Measurements from ENCODE around the gene TRPC4.

Gene TRPC4

DNA sequence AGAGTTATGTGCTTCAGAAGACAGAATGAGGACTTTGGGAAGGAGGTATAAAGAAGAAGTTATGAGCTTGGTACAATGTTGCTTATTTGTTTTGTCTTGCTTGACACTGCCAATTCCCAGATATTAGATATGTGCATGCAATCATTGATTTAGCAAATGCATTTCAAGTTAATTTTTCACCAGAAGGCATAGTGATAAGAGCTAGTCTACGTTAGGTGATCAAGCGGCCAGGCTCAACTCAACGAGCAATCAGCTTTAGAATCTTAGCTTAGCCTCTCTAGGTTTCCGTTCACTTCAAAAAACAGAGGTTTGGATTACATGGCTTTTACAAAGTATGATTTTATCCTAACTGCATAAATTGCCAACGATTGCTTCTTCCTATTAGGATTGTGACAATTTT is 189.4 kb downstream of the TRPC4 start:
- H3K27ac ChIP-seq (ENCODE audit: low read length): no peak overlapping the region
- TF ChIP-seq EZH2phosphoT487 (IDR thresholded peaks at IDR 0.05; ENCODE audit: low read length) (no peak), EZH2 (optimal IDR thresholded peaks at IDR 0.05; ENCODE audit: low read depth, low read length) (no peak)
- TF ChIP-seq, protein P1, sequence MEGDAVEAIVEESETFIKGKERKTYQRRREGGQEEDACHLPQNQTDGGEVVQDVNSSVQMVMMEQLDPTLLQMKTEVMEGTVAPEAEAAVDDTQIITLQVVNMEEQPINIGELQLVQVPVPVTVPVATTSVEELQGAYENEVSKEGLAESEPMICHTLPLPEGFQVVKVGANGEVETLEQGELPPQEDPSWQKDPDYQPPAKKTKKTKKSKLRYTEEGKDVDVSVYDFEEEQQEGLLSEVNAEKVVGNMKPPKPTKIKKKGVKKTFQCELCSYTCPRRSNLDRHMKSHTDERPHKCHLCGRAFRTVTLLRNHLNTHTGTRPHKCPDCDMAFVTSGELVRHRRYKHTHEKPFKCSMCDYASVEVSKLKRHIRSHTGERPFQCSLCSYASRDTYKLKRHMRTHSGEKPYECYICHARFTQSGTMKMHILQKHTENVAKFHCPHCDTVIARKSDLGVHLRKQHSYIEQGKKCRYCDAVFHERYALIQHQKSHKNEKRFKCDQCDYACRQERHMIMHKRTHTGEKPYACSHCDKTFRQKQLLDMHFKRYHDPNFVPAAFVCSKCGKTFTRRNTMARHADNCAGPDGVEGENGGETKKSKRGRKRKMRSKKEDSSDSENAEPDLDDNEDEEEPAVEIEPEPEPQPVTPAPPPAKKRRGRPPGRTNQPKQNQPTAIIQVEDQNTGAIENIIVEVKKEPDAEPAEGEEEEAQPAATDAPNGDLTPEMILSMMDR (IDR thresholded peaks at IDR 0.05; ENCODE audit: low read length): no peak
- no peak overlapping the region for H2AFZ ChIP-seq (ENCODE audit: low read length)

DNA sequence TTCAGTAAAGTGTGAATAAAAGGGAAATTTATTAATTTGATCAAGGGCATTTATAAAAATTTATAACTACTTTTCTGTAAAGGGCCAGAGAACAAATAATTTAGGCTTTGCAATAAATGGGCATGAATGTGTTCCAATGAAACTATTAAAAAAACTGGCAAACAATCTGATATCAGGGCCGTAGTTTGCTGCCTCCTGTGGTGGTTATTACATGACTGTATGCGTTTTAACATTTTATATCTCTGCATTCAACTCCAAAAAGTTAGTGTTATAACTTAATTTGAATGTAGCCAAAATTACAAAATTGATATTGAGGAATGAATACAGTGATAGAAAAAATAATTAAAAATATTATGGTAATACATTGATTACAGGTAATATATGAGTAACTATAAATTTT is 190.5 kb downstream of the TRPC4 start:
- Histone ChIP-seq H4K20me1 (ENCODE audit: insufficient read depth, low read length) (no peaks in the 10 kb centered on the region), H3F3A (ENCODE audit: insufficient read depth, low read length) (no peaks in the 10 kb centered on the region), H3K79me2 (ENCODE audit: low read length) (no peaks in the 10 kb centered on the region), H3K36me3 (replicated peaks; ENCODE audit: insufficient read depth, low read length) (no peaks in the 10 kb centered on the region), H3K27me3 (replicated peaks; ENCODE audit: insufficient read depth, low read length) (no peaks in the 10 kb centered on the region), H3K4me1 (ENCODE audit: low read length) (no peaks in the 10 kb centered on the region), H3K9me2 (replicated peaks; ENCODE audit: insufficient read depth, low read length) (no peaks in the 10 kb centered on the region), H3K4me2 (ENCODE audit: low read depth, low read length) (no peak overlapping the region), H3K27ac (ENCODE audit: low read length) (no peak overlapping the region), H2AFZ (ENCODE audit: low read length) (no peak overlapping the region), H3K9ac (ENCODE audit: low read length) (no peak overlapping the region), H3K4me3 (ENCODE audit: low read length) (no peak overlapping the region), H3K9me3 (replicated peaks; ENCODE audit: insufficient read depth, low read length) (no peaks in the 10 kb centered on the region)
- TF ChIP-seq, protein P1 (IDR thresholded peaks at IDR 0.05; ENCODE audit: low read length): no peak
- no peak for TF ChIP-seq EZH2 (optimal IDR thresholded peaks at IDR 0.05; ENCODE audit: low read depth, low read length)
- TF ChIP-seq EZH2phosphoT487 (IDR thresholded peaks at IDR 0.05; ENCODE audit: low read length): no peak
- DNase-seq: no peak

More for the DNA sequence above, 189.4 kb downstream of the TRPC4 start:
- no peaks in the 10 kb centered on the region for H3K9me3 ChIP-seq (replicated peaks; ENCODE audit: insufficient read depth, low read length)
- no peak overlapping the region for H3K4me3 ChIP-seq (ENCODE audit: low read length)
- H3K27me3 ChIP-seq (replicated peaks; ENCODE audit: insufficient read depth, low read length): no peaks in the 10 kb centered on the region
- no peaks in the 10 kb centered on the region for H3K79me2 ChIP-seq (ENCODE audit: low read length)
- H3F3A ChIP-seq (ENCODE audit: insufficient read depth, low read length): no peaks in the 10 kb centered on the region
- no peaks in the 10 kb centered on the region for H3K4me1 ChIP-seq (ENCODE audit: low read length)
- H3K9ac ChIP-seq (ENCODE audit: low read length): no peak overlapping the region
- DNase-seq: no peak
- H4K20me1 ChIP-seq (ENCODE audit: insufficient read depth, low read length): no peaks in the 10 kb centered on the region
- H3K4me2 ChIP-seq (ENCODE audit: low read depth, low read length): no peak overlapping the region
- H3K36me3 ChIP-seq (replicated peaks; ENCODE audit: insufficient read depth, low read length): no peaks in the 10 kb centered on the region
- no peaks in the 10 kb centered on the region for H3K9me2 ChIP-seq (replicated peaks; ENCODE audit: insufficient read depth, low read length)

DNA sequence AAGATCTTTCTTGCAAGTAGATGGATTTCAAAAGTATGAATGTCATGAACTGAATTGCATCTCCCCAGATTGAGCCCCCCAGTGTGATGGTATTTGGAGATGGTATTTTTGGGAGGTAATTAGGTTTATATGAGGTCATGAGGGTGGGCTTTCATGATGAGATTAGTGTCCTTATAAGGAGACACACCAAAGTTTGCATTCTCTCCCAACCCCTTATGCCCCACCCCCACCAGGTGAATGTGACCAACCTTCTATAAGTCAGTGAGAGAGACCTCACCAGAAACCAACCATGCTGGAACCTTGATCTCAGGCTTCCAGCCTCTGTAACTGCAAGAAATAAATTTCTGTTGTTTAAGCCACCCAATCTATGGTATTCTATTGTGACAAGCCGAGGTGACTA is 199.7 kb downstream of the TRPC4 start:
- H3K4me3 ChIP-seq (ENCODE audit: low read length): no peak overlapping the region
- TF ChIP-seq, protein P1 (IDR thresholded peaks at IDR 0.05; ENCODE audit: low read length): no peak
- TF ChIP-seq EZH2phosphoT487 (IDR thresholded peaks at IDR 0.05; ENCODE audit: low read length) (no peak), EZH2 (optimal IDR thresholded peaks at IDR 0.05; ENCODE audit: low read depth, low read length) (no peak)
- H3K4me2 ChIP-seq (ENCODE audit: low read depth, low read length): no peak overlapping the region
- H3K27ac ChIP-seq (ENCODE audit: low read length): no peak overlapping the region
- H3K9ac ChIP-seq (ENCODE audit: low read length): no peak overlapping the region
- no peaks in the 10 kb centered on the region for H3K4me1 ChIP-seq (ENCODE audit: low read length)
- H3F3A ChIP-seq (ENCODE audit: insufficient read depth, low read length): no peaks in the 10 kb centered on the region
- no peaks in the 10 kb centered on the region for H4K20me1 ChIP-seq (ENCODE audit: insufficient read depth, low read length)
- no peaks in the 10 kb centered on the region for H3K36me3 ChIP-seq (replicated peaks; ENCODE audit: insufficient read depth, low read length)
- no peaks in the 10 kb centered on the region for H3K79me2 ChIP-seq (ENCODE audit: low read length)
- H3K9me3 ChIP-seq (replicated peaks; ENCODE audit: insufficient read depth, low read length): no peaks in the 10 kb centered on the region
- H3K27me3 ChIP-seq (replicated peaks; ENCODE audit: insufficient read depth, low read length): no peaks in the 10 kb centered on the region
- no peaks in the 10 kb centered on the region for H3K9me2 ChIP-seq (replicated peaks; ENCODE audit: insufficient read depth, low read length)
- H2AFZ ChIP-seq (ENCODE audit: low read length): no peak overlapping the region
- no peak for DNase-seq

Measured in MM.1S (cell line).